Psoas muscle (tissue), 7 donors: ENCODE results near the gene MOCOS. TPM values are rescaled to one million over a fixed set of nuclear protein-coding genes. Genes with fewer than 3 reads are reported as not detected.

Experiments
- polyA plus RNA-seq, 3 donors: library from polyadenylated mRNA; stranded (reverse); fragments of 200-250 nt; gene quantifications; one replicate each; pipeline ENCODE4 v1.2.3, GENCODE V29; 2013
- total RNA-seq, 4 donors: library from RNA; stranded (reverse); fragmentation: NEBNext Ultra II Directional in 2 of 4; extraction: Animal tissue kit (Norgen Biotek cat#: 25700) in 2 of 4; gene quantifications; one replicate each; pipeline versions ENCODE4 v1.2.1 to v1.2.4, GENCODE V29; 2021 to 2023
- donor health status: healthy with polysubstance abuse.
- donor health status: DM: no; HTN: no; CAD: no; lungs with moderate emphysema.
- donor health status: Bipolar disorder and iron deficiency.
- donor health status: healthy.
- donor health status: DM: no; HTN: no; CAD: no.
- donor health status: DM: no; HTN: no; CAD: no.
- donor health status: DM: yes; HTN: yes; CAD: no.

MOCOS gene
- total and polyA plus RNA-seq, 7 donors, result 0.30 to 4.8 (median 0.94) TPM

Other genes with a start within 250 kb of the MOCOS start
- 10 to 100 TPM; 41.5 to 59.0 (median 50.3) TPM for gene RPRD1A, start 119.9 kb upstream of the MOCOS start, total RNA-seq
- gene RPRD1A, start 119.9 kb upstream of the MOCOS start, polyA plus RNA-seq, result 10 to 100 TPM; 24.9 to 67.1 (median 32.8) TPM
- 10 to 100 TPM in 3 of 4 donors, 1 to 10 TPM in 1; 10.0 to 21.3 (median 13.5) TPM for gene SLC39A6, start 58.2 kb upstream of the MOCOS start, total RNA-seq
- gene SLC39A6, start 58.2 kb upstream of the MOCOS start, polyA plus RNA-seq, result 10 to 100 TPM in 2 of 3 donors, 1 to 10 TPM in 1; 8.9 to 21.6 (median 20.8) TPM
- gene ELP2, start 57.6 kb upstream of the MOCOS start, total RNA-seq, result 10 to 100 TPM; 54.7 to 65.5 (median 57.4) TPM
- gene ELP2, start 57.6 kb upstream of the MOCOS start, polyA plus RNA-seq, result 10 to 100 TPM; 25.0 to 39.6 (median 33.7) TPM
- 10 to 100 TPM; 20.2 to 98.2 (median 33.5) TPM for gene FHOD3, start 110.2 kb downstream of the MOCOS start, total RNA-seq
- 10 to 100 TPM in 2 of 3 donors, 1 to 10 TPM in 1; 5.4 to 13.7 (median 10.8) TPM for gene FHOD3, start 110.2 kb downstream of the MOCOS start, polyA plus RNA-seq